Measurements from ENCODE around the gene PGAP1.

PGAP1 gene

DNA sequence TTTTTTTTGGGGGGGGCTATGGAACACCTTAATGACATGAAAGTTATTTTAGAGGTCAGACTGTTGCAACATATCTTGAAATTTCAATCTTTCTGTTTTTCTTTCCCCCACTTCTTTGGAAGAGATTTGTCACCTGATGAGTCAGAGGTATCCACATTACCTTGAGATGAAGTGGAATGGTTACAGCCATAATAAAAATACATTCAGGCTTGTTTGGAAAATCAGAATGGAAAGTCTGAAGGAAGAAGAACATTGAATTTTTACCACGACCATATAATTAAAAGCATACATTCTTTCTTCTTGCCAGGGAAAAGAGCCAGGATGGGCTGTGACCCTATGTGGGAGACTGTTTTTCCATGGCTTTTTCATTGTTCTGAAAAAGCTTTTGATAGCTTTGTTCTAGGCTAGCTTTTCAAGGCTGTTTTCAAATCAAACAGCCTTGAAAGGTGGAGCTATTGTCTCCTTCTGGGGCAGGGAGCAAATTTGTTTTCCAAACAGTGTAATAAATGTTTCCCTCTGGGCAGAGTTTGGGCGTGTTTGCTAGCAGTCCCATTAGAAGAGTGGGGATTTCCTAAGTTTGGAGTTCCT, 124.7 kb downstream of the PGAP1 start:
- DNase-seq (ENCODE audit: low read depth in 2 of 2) = no peak

DNA sequence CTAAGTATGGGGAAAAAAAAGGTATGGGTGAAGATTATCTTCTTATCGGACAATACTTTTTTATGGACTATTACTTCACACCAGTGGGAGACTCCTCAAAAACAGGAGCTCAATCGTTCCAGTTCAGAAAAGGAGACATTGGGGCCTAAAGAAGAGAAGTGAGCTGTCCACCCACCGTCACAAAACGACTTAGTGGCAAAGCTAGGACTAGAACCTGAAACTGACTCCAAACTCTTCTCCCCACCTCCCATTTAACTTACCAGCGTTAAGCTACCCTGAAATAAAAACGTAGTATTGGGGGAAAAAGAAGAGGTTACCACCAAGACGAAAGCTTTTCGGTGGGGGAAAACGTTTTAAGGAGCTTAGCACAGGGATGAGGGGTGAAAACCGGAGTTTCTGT, 127.5 kb downstream of the PGAP1 start:
- no peak for DNase-seq (ENCODE audit: low read depth in 2 of 2)

DNA sequence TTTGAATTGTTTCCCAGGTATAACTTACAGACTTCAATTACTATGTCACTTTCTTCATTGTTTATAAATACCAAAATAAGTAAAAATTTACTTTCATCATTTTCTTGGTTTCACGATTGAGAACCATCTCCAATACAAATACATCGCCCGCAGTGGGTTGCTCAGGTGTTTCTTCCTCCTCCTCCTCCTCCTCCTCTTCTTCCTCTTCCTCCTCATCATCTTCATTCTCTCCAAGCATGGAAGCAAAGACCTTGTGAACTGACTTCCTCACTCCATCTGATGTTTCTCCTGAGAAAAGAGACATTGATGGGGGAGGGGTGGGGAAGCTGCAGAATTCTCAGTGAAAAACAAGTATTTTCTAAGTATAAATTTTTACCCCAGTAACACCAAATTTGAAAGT, 133.6 kb downstream of the PGAP1 start:
- DNase-seq (ENCODE audit: low read depth in 2 of 2) = no peak

GRCh38 chr2:196783431-196784094, 142.9 kb downstream of the PGAP1 start:
- DNase-seq (ENCODE audit: low read depth in 2 of 2) = no peak
